KMS-11 (cell line): ENCODE data around the gene GFI1.

Experiments used
- H2AFZ ChIP-seq: fragments of 200-600 bp; sonication (generic); 2 replicates; pipeline ENCODE4 v1.6.1; 2016; ENCODE audit warnings: antibody characterized with exemption, mixed run types, low read depth
- H3K27ac ChIP-seq: fragments of 200-600 bp; sonication (generic); 2 replicates; pipeline ENCODE4 v1.6.1; 2016; ENCODE audit warnings: mild to moderate bottlenecking, mixed run types
- H3K27me3 ChIP-seq: fragments of 200-600 bp; sonication (generic); 2 replicates; pipeline ENCODE4 v1.6.1; 2017; ENCODE audit warnings: mild to moderate bottlenecking, low read depth, mixed run types, moderate library complexity; ENCODE audit not compliant: insufficient read depth
- H3K36me3 ChIP-seq: fragments of 200-600 bp; sonication (generic); 2 replicates; pipeline ENCODE4 v1.6.1; 2017; ENCODE audit warnings: mild to moderate bottlenecking, mixed run types; ENCODE audit not compliant: insufficient read depth
- H3K4me1 ChIP-seq: fragments of 200-600 bp; sonication (generic); 2 replicates; pipeline ENCODE4 v1.6.1; 2016; ENCODE audit warnings: mild to moderate bottlenecking, low read depth, mixed run types; ENCODE audit not compliant: poor library complexity, severe bottlenecking
- H3K4me2 ChIP-seq: fragments of 200-600 bp; sonication (generic); 2 replicates; pipeline ENCODE4 v1.7.0; 2016; ENCODE audit warnings: mild to moderate bottlenecking, mixed run types
- H3K4me3 ChIP-seq: fragments of 200-600 bp; sonication (generic); IDR thresholded peaks from 2 replicates; pipeline ENCODE4 v1.6.1; 2017; ENCODE audit warnings: low read depth, low read length, mixed read lengths; ENCODE audit not compliant: insufficient read depth
- H3K79me2 ChIP-seq: fragments of 200-600 bp; sonication (generic); 2 replicates; pipeline ENCODE4 v1.6.1; 2016; ENCODE audit warnings: low read depth, mixed run types; ENCODE audit not compliant: insufficient read depth
- H3K9ac ChIP-seq: fragments of 200-600 bp; sonication (generic); 2 replicates; pipeline ENCODE4 v1.6.1; 2016; ENCODE audit warnings: mild to moderate bottlenecking, mixed run types
- H4K20me1 ChIP-seq: fragments of 200-600 bp; sonication (generic); 2 replicates; pipeline ENCODE4 v1.6.1; 2016; ENCODE audit warnings: mild to moderate bottlenecking, mixed run types; ENCODE audit not compliant: insufficient read depth
- TF ChIP-seq, protein P1 (sequence below): fragments of 200-600 bp; sonication (generic); conservative IDR thresholded peaks from 2 replicates; pipeline ENCODE4 v1.6.1; 2017; ENCODE audit warnings: low read depth, mild to moderate bottlenecking, antibody characterized with exemption, low read length, moderate library complexity, mixed read lengths

Gene GFI1

DNA sequence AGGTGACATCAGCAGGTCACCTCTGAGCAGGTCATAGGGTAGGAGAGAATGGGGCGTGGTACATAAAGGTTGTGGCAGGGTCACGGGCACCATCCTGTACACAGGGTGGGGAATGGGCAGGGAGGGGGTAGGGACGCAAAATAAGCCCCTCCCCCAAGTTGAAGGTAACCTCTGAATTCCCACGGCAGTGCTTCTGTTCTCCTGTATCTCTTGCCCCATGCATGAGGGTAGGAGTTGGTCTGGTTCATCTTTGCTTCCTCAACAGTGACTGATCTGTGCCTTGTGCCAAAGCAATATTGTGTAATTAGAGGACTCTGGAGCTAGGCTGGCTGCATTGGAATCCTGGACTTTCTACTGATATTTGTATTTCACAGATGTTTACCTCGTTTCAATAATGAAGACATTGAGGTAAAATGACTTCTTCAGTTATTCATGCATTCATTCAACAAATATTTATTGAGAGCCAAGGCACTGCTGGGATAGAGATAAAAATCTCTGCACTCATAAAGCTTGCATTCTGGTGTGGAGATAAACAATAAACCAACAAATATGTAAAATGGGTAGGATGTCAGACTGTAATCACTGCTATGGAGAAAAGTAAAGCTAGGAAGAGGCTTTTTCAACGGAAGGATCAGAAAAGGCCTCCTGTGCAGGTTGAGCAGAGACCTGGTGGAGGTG lies 18.4 kb upstream of the GFI1 start:
- no peak overlapping the region for H3K4me3 ChIP-seq

GRCh38 chr1:92504291-92505014 lies 17.7 kb upstream of the GFI1 start:
- H3K36me3 ChIP-seq: no peaks in the 10 kb centered on the region
- no peaks in the 10 kb centered on the region for H3K79me2 ChIP-seq
- H2AFZ ChIP-seq: no peak overlapping the region
- no peak overlapping the region for H3K9ac ChIP-seq
- H3K4me3 ChIP-seq: no peak overlapping the region
- no peak overlapping the region for H3K27ac ChIP-seq
- peaks cover 7% of the 10 kb centered on the region for H3K4me1 ChIP-seq
- H3K4me2 ChIP-seq: no peak overlapping the region
- H4K20me1 ChIP-seq: no peaks in the 10 kb centered on the region
- TF ChIP-seq, protein P1, sequence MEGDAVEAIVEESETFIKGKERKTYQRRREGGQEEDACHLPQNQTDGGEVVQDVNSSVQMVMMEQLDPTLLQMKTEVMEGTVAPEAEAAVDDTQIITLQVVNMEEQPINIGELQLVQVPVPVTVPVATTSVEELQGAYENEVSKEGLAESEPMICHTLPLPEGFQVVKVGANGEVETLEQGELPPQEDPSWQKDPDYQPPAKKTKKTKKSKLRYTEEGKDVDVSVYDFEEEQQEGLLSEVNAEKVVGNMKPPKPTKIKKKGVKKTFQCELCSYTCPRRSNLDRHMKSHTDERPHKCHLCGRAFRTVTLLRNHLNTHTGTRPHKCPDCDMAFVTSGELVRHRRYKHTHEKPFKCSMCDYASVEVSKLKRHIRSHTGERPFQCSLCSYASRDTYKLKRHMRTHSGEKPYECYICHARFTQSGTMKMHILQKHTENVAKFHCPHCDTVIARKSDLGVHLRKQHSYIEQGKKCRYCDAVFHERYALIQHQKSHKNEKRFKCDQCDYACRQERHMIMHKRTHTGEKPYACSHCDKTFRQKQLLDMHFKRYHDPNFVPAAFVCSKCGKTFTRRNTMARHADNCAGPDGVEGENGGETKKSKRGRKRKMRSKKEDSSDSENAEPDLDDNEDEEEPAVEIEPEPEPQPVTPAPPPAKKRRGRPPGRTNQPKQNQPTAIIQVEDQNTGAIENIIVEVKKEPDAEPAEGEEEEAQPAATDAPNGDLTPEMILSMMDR: no peak
- no peaks in the 10 kb centered on the region for H3K27me3 ChIP-seq

More for the DNA sequence above, 18.4 kb upstream of the GFI1 start:
- Histone ChIP-seq H3K4me1 (peaks cover 7% of the 10 kb centered on the region), H3K36me3 (no peaks in the 10 kb centered on the region), H3K4me2 (no peak overlapping the region), H3K79me2 (no peaks in the 10 kb centered on the region), H3K9ac (no peak overlapping the region), H3K27ac (no peak overlapping the region), H4K20me1 (no peaks in the 10 kb centered on the region), H3K27me3 (no peaks in the 10 kb centered on the region), H2AFZ (no peak overlapping the region)
- TF ChIP-seq, protein P1: no peak

DNA sequence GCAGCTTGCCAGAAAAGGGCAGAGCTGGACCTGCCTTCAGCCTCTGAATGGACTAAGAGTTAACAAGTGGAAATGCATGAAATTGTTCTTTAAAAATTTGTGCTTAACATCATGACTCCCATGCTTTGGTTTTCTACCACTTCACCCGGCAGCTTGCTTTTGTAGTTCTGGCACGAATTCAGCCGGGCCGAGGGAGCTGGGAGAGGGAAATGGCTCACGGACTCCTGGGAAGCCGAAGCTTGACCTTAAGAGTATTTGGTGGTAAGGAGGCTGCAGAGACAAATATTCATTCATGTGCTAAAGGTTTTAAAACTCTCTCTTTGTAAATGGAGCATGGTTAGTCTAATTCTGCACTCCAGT lies 17.2 kb upstream of the GFI1 start:
- Histone ChIP-seq H3K9ac (no peak overlapping the region), H2AFZ (no peak overlapping the region), H3K27me3 (no peaks in the 10 kb centered on the region), H4K20me1 (no peaks in the 10 kb centered on the region), H3K4me2 (no peak overlapping the region), H3K36me3 (no peaks in the 10 kb centered on the region), H3K79me2 (no peaks in the 10 kb centered on the region), H3K4me1 (peaks cover 7% of the 10 kb centered on the region), H3K27ac (no peak overlapping the region), H3K4me3 (no peak overlapping the region)
- TF ChIP-seq, protein P1: no peak

DNA sequence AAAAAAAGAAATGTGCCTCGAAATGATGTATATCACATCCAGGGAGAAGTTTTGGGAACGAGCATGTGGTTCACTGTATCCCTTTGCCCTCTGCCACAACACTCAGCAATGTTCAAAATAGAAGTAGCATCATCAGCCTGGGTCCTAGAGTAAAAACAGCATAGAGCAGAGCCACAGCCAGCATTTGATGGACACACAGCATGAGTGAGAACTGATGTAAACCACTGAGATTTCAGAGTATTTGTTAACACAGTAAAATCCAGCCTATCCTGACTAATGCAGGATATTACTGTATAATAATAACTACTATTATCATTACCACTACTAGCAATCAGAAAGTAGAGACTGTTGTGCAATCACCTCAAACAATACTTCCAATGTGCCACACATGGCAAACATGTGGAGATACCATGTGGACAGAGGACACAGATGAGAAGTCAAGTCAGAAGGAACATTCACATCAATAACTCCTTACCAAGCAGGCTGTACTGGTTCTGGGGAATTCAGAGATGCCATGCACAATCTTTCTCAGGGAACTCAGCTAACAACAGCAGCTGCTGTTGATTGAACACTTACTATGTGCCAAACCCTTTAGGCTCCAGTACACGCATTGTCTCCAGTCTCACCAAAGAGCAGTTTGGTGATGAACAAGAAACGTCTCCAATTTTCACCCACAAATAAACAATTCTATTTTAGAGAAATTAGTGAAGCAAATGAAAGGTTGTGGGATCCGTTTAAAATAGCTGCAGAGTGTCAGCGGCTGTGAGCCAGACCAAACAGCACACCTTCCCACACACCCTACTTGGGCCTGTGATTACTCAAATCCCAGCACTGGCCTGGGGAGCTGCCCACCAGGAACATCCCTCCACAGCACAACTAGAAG lies 16.6 kb upstream of the GFI1 start:
- H4K20me1 ChIP-seq: no peaks in the 10 kb centered on the region
- TF ChIP-seq, protein P1: no peak
- no peak overlapping the region for H3K4me2 ChIP-seq
- no peaks in the 10 kb centered on the region for H3K79me2 ChIP-seq
- no peaks in the 10 kb centered on the region for H3K27me3 ChIP-seq
- no peaks in the 10 kb centered on the region for H3K36me3 ChIP-seq
- H3K9ac ChIP-seq: no peak overlapping the region
- peaks cover 7% of the 10 kb centered on the region for H3K4me1 ChIP-seq
- no peak overlapping the region for H3K27ac ChIP-seq
- H3K4me3 ChIP-seq: no peak overlapping the region
- no peak overlapping the region for H2AFZ ChIP-seq
